Osteoblast (primary cell): Measurements from ENCODE around the gene ELK4. TPM values are rescaled to one million over a fixed set of nuclear protein-coding genes. Genes with fewer than 3 reads are reported as not detected.

Experiments
- DNase-seq: peaks from one replicate; pipeline ENCODE4 v3.0.0; 2011; ENCODE audit warnings: low spot score, mixed read lengths; ENCODE audit not compliant: insufficient read length; ENCODE audit errors: missing footprints
- H2AFZ ChIP-seq: 2 replicates; pipeline ENCODE4 v1.6.0; 2011; ENCODE audit warnings: mild to moderate bottlenecking, low read length
- H3K27ac ChIP-seq: 2 replicates; pipeline ENCODE4 v1.5.1; 2011; ENCODE audit warnings: mild to moderate bottlenecking, low read depth, low read length, moderate library complexity
- H3K27me3 ChIP-seq: 2 replicates; pipeline ENCODE4 v1.6.0; 2012; ENCODE audit warnings: mild to moderate bottlenecking, control low read depth, inconsistent platforms, low read length, moderate library complexity; ENCODE audit not compliant: insufficient read depth
- H3K36me3 ChIP-seq: 2 replicates; pipeline ENCODE4 v1.5.1; 2011; ENCODE audit warnings: mild to moderate bottlenecking, low read length, control low read depth, moderate library complexity; ENCODE audit not compliant: insufficient read depth
- H3K4me1 ChIP-seq: 2 replicates; pipeline ENCODE4 v1.5.1; 2011; ENCODE audit warnings: mild to moderate bottlenecking, low read length, control low read depth, moderate library complexity; ENCODE audit not compliant: insufficient read depth
- H3K4me2 ChIP-seq: 2 replicates; pipeline ENCODE4 v1.6.0; 2011; ENCODE audit warnings: mild to moderate bottlenecking, low read length; ENCODE audit not compliant: insufficient read depth
- H3K4me3 ChIP-seq: fragments of 200-600 bp; sonication (generic); 3 replicates; pipeline ENCODE4 v1.5.1; 2012; ENCODE audit warnings: mild to moderate bottlenecking, low read length, inconsistent platforms; ENCODE audit not compliant: insufficient read depth
- H3K79me2 ChIP-seq: 2 replicates; pipeline ENCODE4 v1.6.0; 2012; ENCODE audit warnings: mild to moderate bottlenecking, low read length, control low read depth, inconsistent platforms; ENCODE audit not compliant: insufficient read depth
- H3K9me3 ChIP-seq: 2 replicates; pipeline ENCODE4 v1.5.1; 2011; ENCODE audit warnings: low read depth, low read length, control low read depth
- H4K20me1 ChIP-seq: 2 replicates; pipeline ENCODE4 v1.6.0; 2012; ENCODE audit warnings: mild to moderate bottlenecking, low read length, control low read depth; ENCODE audit not compliant: insufficient read depth
- total RNA-seq: library from RNA; depleted of rRNA; stranded (reverse); fragments of >200 nt; gene quantifications from 2 replicates; pipeline ENCODE4 v1.2.3, GENCODE V29; 2012
- TF ChIP-seq, protein P1 (sequence below): IDR thresholded peaks from 2 replicates; pipeline ENCODE4 v1.5.1; 2011; ENCODE audit warnings: mild to moderate bottlenecking, low read depth, low read length, moderate library complexity; ENCODE audit errors: extremely low read depth

ELK4 gene
- total RNA-seq, 1 donor = 27.1 TPM

DNA sequence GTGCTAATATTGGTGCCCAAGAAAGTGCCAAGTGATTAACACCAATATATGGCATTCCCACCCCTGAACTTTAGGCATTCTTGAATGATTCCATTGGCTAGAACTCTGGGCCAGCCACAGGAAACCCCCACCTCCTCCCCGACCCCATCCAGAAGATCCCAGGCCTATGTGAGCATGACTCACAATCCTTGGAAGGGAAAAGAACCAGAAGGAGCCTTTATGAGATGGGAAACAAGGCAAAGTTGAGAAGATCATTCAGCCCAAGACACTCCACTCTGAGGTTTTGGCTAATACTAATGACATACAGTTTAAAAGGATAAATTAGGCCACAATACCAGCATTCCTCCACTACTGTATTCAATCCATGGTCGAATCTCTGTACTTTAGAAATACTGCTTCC lies 21.8 kb downstream of the ELK4 start:
- peak overlapping the region; percentile 7 for H3K27ac ChIP-seq
- no peak for DNase-seq

DNA sequence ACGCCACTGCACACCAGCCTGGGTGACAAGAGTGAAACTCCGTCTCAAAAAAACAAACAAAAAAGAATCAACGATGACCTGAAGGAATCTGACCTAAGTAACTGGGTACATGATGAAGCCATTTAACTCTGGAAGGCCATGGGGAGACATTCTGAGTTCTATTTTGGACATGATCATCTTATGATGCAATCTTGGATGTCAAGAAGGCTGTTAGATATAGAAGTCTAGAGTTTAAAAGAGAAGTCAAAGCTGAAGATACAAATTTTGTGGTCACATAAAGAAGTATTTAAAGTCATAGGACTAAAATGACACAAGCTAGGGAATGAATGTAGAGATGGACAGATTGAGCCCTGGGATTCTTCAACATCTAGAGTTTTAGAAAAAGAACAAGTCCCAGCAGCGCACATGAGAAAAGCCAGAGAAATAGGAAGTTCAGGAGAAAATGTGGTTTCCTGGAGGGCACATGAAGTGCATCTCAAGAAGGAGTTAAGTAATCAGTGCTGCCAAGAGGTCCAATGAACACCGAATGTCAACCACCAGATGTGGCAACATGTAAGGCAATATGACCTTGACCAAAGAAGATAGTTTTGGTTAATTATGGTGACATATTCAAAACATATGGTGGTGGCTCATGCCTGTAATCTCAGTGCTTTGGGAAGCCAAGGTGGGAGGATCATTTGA lies 26.8 kb downstream of the ELK4 start:
- Histone ChIP-seq H3K4me3 (no peak overlapping the region), H3K4me1 (peaks cover 5% of the 10 kb centered on the region), H3K4me2 (no peak overlapping the region), H4K20me1 (peaks cover 3% of the 10 kb centered on the region), H3K36me3 (no peaks in the 10 kb centered on the region), H3K27me3 (no peaks in the 10 kb centered on the region), H3K9me3 (no peaks in the 10 kb centered on the region), H3K79me2 (peaks cover 4% of the 10 kb centered on the region), H3K27ac (no peak overlapping the region), H2AFZ (no peak overlapping the region)
- TF ChIP-seq, protein P1, sequence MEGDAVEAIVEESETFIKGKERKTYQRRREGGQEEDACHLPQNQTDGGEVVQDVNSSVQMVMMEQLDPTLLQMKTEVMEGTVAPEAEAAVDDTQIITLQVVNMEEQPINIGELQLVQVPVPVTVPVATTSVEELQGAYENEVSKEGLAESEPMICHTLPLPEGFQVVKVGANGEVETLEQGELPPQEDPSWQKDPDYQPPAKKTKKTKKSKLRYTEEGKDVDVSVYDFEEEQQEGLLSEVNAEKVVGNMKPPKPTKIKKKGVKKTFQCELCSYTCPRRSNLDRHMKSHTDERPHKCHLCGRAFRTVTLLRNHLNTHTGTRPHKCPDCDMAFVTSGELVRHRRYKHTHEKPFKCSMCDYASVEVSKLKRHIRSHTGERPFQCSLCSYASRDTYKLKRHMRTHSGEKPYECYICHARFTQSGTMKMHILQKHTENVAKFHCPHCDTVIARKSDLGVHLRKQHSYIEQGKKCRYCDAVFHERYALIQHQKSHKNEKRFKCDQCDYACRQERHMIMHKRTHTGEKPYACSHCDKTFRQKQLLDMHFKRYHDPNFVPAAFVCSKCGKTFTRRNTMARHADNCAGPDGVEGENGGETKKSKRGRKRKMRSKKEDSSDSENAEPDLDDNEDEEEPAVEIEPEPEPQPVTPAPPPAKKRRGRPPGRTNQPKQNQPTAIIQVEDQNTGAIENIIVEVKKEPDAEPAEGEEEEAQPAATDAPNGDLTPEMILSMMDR = no peak
- no peak for DNase-seq

More for the DNA sequence above, 21.8 kb downstream of the ELK4 start:
- H3K4me3 ChIP-seq = no peak overlapping the region
- peaks cover 19% of the 10 kb centered on the region for H3K79me2 ChIP-seq
- TF ChIP-seq, protein P1 = no peak
- peaks cover 8% of the 10 kb centered on the region for H3K4me1 ChIP-seq
- H4K20me1 ChIP-seq = peaks cover 3% of the 10 kb centered on the region
- H2AFZ ChIP-seq = no peak overlapping the region
- no peaks in the 10 kb centered on the region for H3K9me3 ChIP-seq
- H3K4me2 ChIP-seq = no peak overlapping the region
- H3K27me3 ChIP-seq = no peaks in the 10 kb centered on the region
- H3K36me3 ChIP-seq = peaks cover 26% of the 10 kb centered on the region

DNA sequence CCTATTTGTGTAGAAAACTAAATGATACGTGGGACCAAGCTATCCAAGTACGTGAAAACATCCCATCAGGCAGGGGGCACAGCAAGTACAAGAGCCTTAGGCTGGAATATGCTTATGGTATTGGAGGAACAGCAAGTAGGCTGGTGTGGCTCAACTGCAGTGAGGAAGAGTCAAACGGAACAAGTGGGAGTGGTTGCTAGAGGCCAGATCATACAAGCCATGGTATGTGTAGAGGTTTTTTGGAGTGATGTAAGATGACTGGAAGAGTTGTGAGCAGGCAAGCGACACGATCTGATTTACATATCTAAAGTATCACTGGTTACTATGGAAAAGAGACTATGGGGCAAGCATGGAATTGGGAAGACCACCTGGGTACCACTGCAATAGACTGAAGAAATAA lies 27.8 kb downstream of the ELK4 start:
- no peaks in the 10 kb centered on the region for H3K9me3 ChIP-seq
- no peak overlapping the region for H2AFZ ChIP-seq

DNA sequence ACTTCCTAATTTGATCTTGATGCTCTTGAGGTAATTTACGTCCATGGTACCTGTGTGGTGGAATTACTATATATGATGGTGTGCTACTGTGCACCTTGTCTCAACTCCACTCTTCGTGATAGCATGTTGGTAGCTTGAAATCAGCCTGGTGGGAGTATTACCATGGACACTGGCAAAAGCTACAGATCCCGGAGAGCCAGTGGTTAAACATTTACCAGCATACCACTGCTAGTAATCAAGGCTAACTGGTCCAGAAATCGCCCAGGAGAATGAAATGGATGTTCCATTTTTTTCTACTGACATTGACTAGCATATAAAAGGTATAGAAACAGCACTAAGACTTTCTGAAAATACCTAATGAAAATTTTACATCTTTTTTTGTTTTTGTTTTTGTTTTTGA lies 30.6 kb downstream of the ELK4 start:
- no peak overlapping the region for H3K4me3 ChIP-seq
- H3K4me1 ChIP-seq = peaks cover 27% of the 10 kb centered on the region
- no peaks in the 10 kb centered on the region for H3K27me3 ChIP-seq
- DNase-seq = no peak
- H3K4me2 ChIP-seq = no peak overlapping the region
- no peaks in the 10 kb centered on the region for H3K36me3 ChIP-seq
- H3K9me3 ChIP-seq = no peaks in the 10 kb centered on the region
- H4K20me1 ChIP-seq = no peaks in the 10 kb centered on the region
- H3K79me2 ChIP-seq = no peaks in the 10 kb centered on the region
- H2AFZ ChIP-seq = no peak overlapping the region
- no peak overlapping the region for H3K27ac ChIP-seq
- TF ChIP-seq, protein P1 = no peak

More for the DNA sequence above, 27.8 kb downstream of the ELK4 start:
- Histone ChIP-seq H3K27ac (no peak overlapping the region), H3K4me3 (no peak overlapping the region), H4K20me1 (no peaks in the 10 kb centered on the region), H3K27me3 (no peaks in the 10 kb centered on the region), H3K79me2 (peaks cover 2% of the 10 kb centered on the region), H3K36me3 (no peaks in the 10 kb centered on the region), H3K4me1 (peaks cover 13% of the 10 kb centered on the region), H3K4me2 (no peak overlapping the region)
- no peak for DNase-seq
- TF ChIP-seq, protein P1 = no peak
